K562 (cell line): Measurements from ENCODE around the gene HK2.

ENCODE experiments used
- NFE2L1 ChIP-seq: fragments of 450-650 bp; IDR thresholded peaks from 2 replicates; pipeline ENCODE4 v1.6.1; 2016; ENCODE audit warnings: missing genetic modification characterization, low read depth, mild to moderate bottlenecking, missing compliant biosample characterization, moderate library complexity, borderline replicate concordance
- SOX6 ChIP-seq: fragments of 450-650 bp; IDR thresholded peaks from 2 replicates; pipeline ENCODE4 v1.6.1; 2014; ENCODE audit warnings: mild to moderate bottlenecking
- TBL1XR1 ChIP-seq, 2 experiments: IDR thresholded peaks; 2 replicates each; pipeline ENCODE4 v1.6.1; 2012; ENCODE audit warnings: improper control_type of control experiment in 2 of 2, low read length in 2 of 2, mild to moderate bottlenecking in 1 of 2

DNA sequence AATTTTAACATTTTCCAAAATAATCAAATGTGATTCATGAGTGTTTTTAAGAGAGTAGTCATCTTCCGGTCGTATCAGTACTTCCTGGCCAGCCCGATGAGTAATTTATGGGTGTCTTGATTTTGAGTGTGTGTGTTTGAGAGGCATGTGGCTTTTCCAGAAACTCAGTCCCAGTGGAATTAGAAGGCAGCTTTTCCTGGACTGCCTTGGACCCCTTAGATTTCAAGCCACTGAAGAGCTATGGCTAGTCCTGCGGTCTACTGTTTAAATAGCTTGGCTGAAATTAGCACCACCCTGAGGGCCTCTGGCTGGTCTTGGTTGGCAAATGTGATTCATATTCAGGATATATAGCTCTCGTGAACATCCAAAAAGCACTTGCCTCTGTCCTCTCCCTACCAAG is 59.4 kb downstream of the HK2 start:
- TF ChIP-seq SOX6 (no peak), NFE2L1 (tag) (no peak), TBL1XR1 (IDR thresholded peaks at IDR 0.05; ENCODE audit: low read length in 2 of 2) (no peak)
